WTC11 (cell line): ENCODE measurements around the gene SOD1. TPM values are rescaled to one million over a fixed set of nuclear protein-coding genes. Genes with fewer than 3 reads are reported as not detected.

ENCODE experiments used
- ATAC-seq: fragments of 200-7000 bp; cut with Tn5 transposase; 2 replicates; pipeline ENCODE4 v1.10.0; 2021; ENCODE audit warnings: mild to moderate bottlenecking, moderate library complexity
- CTCF ChIA-PET: fragments of 300-600 bp; sonication (Branson Sonifier 250); formaldehyde crosslinking; loops from one replicate; lab custom pipeline; 2021; ENCODE audit warnings: antibody characterized with exemption; lab: Charles Lee
- POLR2A ChIA-PET: fragments of 350-600 bp; sonication (Branson Sonifier 250); formaldehyde crosslinking; loops from one replicate; lab custom pipeline; 2021; ENCODE audit warnings: antibody characterized with exemption; lab: Charles Lee
- DNase-seq: peaks from one replicate; pipeline ENCODE4 v3.0.0; 2021; ENCODE audit warnings: low spot score
- H3K27ac Mint-ChIP-seq: 2 replicates; pipeline ENCODE4 v1.8.0; 2021; ENCODE audit warnings: mixed read lengths
- H3K27me3 Mint-ChIP-seq: 2 replicates; pipeline ENCODE4 v1.8.0; 2021; ENCODE audit warnings: low read depth, mild to moderate bottlenecking, moderate library complexity, mixed read lengths
- H3K36me3 Mint-ChIP-seq: 2 replicates; pipeline ENCODE4 v1.8.0; 2021; ENCODE audit warnings: mixed read lengths
- H3K4me1 Mint-ChIP-seq: 2 replicates; pipeline ENCODE4 v1.8.0; 2022; ENCODE audit warnings: mixed read lengths
- H3K4me3 Mint-ChIP-seq: 2 replicates; pipeline ENCODE4 v1.8.0; 2021; ENCODE audit warnings: mild to moderate bottlenecking, moderate library complexity, mixed read lengths
- H3K9me3 Mint-ChIP-seq: 2 replicates; pipeline ENCODE4 v1.8.0; 2021; ENCODE audit warnings: mixed read lengths
- E2F1 ChIP-seq: sonication (generic); formaldehyde crosslinking; IDR thresholded peaks from 2 replicates; pipeline ENCODE4 v1.8.0; 2022; ENCODE audit warnings: mild to moderate bottlenecking, missing genetic modification reagents
- EMX1 ChIP-seq: fragments of 250-450 bp; sonication (Bioruptor Pico); IDR thresholded peaks from 2 replicates; pipeline ENCODE4 v1.8.0; 2021; ENCODE audit warnings: mild to moderate bottlenecking
- ETV6 ChIP-seq: sonication (generic); formaldehyde crosslinking; IDR thresholded peaks from 2 replicates; pipeline ENCODE4 v1.8.1; 2022; ENCODE audit warnings: mild to moderate bottlenecking, missing genetic modification reagents
- MAX ChIP-seq: sonication (generic); formaldehyde crosslinking; IDR thresholded peaks from 2 replicates; pipeline ENCODE4 v1.8.0; 2022; ENCODE audit warnings: mild to moderate bottlenecking, missing genetic modification reagents
- NFATC4 ChIP-seq: fragments of 250-450 bp; sonication (Bioruptor Pico); IDR thresholded peaks from 2 replicates; pipeline ENCODE4 v1.9.0; 2021; ENCODE audit warnings: mild to moderate bottlenecking
- SMAD4 ChIP-seq: sonication (generic); formaldehyde crosslinking; IDR thresholded peaks from 2 replicates; pipeline ENCODE4 v1.8.0; 2022; ENCODE audit warnings: mild to moderate bottlenecking, missing genetic modification reagents
- TP53 ChIP-seq: sonication (generic); formaldehyde crosslinking; IDR thresholded peaks from 2 replicates; pipeline ENCODE4 v1.8.1; 2023; ENCODE audit warnings: mild to moderate bottlenecking, missing genetic modification reagents
- ZNF121 ChIP-seq: sonication (generic); formaldehyde crosslinking; IDR thresholded peaks from 2 replicates; pipeline ENCODE4 v1.8.0; 2023; ENCODE audit warnings: missing genetic modification reagents
- ZNF219 ChIP-seq: sonication (generic); formaldehyde crosslinking; IDR thresholded peaks from 2 replicates; pipeline ENCODE4 v1.8.0; 2023; ENCODE audit warnings: missing genetic modification reagents, mild to moderate bottlenecking, borderline replicate concordance
- ZNF671 ChIP-seq: fragments of 250-450 bp; sonication (Bioruptor Pico); IDR thresholded peaks from 2 replicates; pipeline ENCODE4 v1.8.0; 2021; ENCODE audit warnings: mild to moderate bottlenecking
- total RNA-seq: library from RNA; stranded (reverse); gene quantifications from 3 replicates; pipeline ENCODE4 v1.2.3, GENCODE V29; 2021
- TF ChIP-seq, protein P1 (sequence below): fragments of 250-450 bp; sonication (Bioruptor Pico); IDR thresholded peaks from 2 replicates; pipeline ENCODE4 v1.9.0; 2021; ENCODE audit warnings: mild to moderate bottlenecking, borderline replicate concordance
- TF ChIP-seq, protein P2 (sequence below): sonication (generic); formaldehyde crosslinking; IDR thresholded peaks from 2 replicates; pipeline ENCODE4 v1.8.1; 2023; ENCODE audit warnings: mild to moderate bottlenecking, missing genetic modification reagents, borderline replicate concordance
- TF ChIP-seq, protein P3 (sequence below): sonication (generic); formaldehyde crosslinking; IDR thresholded peaks from 2 replicates; pipeline ENCODE4 v1.8.1; 2022; ENCODE audit warnings: low read depth, mild to moderate bottlenecking, moderate library complexity, missing genetic modification reagents, borderline replicate concordance
- TF ChIP-seq, protein P4 (sequence below): sonication (generic); formaldehyde crosslinking; IDR thresholded peaks from 2 replicates; pipeline ENCODE4 v1.8.1; 2023; ENCODE audit warnings: mild to moderate bottlenecking, missing genetic modification reagents, moderate library complexity

Gene SOD1
- total RNA-seq, 1 experiment from 2014 or later: 181 TPM

GRCh38 chr21:31611445-31611844 is 48.0 kb upstream of the SOD1 start (continued):
- TF ChIP-seq SMAD4 (CRISPR knock-in tag) (no peak), ZNF121 (CRISPR knock-in tag) (no peak), NFATC4 (CRISPR knock-in tag) (no peak)
- TF ChIP-seq, protein P1, sequence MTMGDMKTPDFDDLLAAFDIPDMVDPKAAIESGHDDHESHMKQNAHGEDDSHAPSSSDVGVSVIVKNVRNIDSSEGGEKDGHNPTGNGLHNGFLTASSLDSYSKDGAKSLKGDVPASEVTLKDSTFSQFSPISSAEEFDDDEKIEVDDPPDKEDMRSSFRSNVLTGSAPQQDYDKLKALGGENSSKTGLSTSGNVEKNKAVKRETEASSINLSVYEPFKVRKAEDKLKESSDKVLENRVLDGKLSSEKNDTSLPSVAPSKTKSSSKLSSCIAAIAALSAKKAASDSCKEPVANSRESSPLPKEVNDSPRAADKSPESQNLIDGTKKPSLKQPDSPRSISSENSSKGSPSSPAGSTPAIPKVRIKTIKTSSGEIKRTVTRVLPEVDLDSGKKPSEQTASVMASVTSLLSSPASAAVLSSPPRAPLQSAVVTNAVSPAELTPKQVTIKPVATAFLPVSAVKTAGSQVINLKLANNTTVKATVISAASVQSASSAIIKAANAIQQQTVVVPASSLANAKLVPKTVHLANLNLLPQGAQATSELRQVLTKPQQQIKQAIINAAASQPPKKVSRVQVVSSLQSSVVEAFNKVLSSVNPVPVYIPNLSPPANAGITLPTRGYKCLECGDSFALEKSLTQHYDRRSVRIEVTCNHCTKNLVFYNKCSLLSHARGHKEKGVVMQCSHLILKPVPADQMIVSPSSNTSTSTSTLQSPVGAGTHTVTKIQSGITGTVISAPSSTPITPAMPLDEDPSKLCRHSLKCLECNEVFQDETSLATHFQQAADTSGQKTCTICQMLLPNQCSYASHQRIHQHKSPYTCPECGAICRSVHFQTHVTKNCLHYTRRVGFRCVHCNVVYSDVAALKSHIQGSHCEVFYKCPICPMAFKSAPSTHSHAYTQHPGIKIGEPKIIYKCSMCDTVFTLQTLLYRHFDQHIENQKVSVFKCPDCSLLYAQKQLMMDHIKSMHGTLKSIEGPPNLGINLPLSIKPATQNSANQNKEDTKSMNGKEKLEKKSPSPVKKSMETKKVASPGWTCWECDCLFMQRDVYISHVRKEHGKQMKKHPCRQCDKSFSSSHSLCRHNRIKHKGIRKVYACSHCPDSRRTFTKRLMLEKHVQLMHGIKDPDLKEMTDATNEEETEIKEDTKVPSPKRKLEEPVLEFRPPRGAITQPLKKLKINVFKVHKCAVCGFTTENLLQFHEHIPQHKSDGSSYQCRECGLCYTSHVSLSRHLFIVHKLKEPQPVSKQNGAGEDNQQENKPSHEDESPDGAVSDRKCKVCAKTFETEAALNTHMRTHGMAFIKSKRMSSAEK: no peak
- TF ChIP-seq, all 79 proteins: peak for 0

DNA sequence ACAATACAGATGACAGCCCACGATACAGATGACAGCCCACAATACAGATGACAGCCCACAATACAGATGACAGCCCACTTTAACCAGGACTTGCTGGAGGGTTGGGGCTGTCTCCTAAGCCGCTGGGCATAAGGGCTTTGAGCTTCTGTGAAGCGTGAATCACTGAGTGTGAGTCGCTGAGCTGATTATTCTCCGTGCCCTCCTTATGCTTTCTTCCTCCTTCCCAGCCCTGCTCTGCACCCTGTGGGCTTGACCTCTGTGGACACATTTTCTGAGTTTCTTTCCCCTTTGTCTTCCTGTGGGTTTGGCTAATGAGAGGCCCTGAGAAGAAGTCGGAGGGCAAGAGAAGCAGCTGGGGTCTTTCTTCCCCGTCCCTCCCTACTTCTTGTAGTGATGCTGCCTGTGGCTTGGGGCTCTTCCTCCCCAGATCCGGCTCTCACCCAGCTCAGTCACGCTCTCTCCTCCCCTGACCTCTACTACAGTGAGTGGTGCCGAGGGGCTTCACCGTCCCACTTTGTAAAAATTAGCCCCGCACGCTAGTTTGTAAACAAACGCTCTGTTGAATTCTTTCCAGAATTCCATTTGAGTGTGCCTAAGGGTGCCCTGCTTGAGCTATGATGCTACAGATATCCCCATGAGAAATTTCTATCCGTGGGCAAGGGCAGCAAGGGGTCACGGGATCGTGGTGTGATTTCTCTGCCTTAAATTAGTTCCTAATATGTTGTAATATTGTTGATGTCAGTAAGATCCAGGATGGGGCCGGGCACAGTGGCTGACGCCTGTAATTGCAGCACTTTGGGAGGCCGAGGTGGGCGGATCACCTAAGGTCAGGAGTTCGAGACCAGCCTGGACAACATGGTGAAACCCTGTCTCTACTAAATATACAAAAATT is 46.4 kb upstream of the SOD1 start:
- Mint-ChIP-seq H3K27me3 (no peaks in the 10 kb centered on the region; the same call in 1 of the 2 replicates), H3K9me3 (peaks cover 11% of the 10 kb centered on the region; the same call in 1 of the 2 replicates), H3K4me3 (no peak overlapping the region), H3K36me3 (no peaks in the 10 kb centered on the region), H3K27ac (no peak overlapping the region), H3K4me1 (peaks cover 7% of the 10 kb centered on the region; the same call in 1 of the 2 replicates)
- ChIA-PET CTCF (interaction anchor here (0.7 to 1.5 kb wide), 2 partner anchors 11 to 20 kb away, joined by 5 to 6 read pairs; no protein-coding TSS in a partner anchor), POLR2A (no interaction called here)
- TF ChIP-seq ETV6 (CRISPR knock-in tag) (no peak), EMX1 (CRISPR knock-in tag) (no peak), NFATC4 (CRISPR knock-in tag) (no peak), ZNF219 (CRISPR knock-in tag) (no peak), ZNF671 (no peak), TP53 (no peak), E2F1 (CRISPR knock-in tag) (no peak), MAX (CRISPR knock-in tag) (no peak)
- TF ChIP-seq, protein P2, sequence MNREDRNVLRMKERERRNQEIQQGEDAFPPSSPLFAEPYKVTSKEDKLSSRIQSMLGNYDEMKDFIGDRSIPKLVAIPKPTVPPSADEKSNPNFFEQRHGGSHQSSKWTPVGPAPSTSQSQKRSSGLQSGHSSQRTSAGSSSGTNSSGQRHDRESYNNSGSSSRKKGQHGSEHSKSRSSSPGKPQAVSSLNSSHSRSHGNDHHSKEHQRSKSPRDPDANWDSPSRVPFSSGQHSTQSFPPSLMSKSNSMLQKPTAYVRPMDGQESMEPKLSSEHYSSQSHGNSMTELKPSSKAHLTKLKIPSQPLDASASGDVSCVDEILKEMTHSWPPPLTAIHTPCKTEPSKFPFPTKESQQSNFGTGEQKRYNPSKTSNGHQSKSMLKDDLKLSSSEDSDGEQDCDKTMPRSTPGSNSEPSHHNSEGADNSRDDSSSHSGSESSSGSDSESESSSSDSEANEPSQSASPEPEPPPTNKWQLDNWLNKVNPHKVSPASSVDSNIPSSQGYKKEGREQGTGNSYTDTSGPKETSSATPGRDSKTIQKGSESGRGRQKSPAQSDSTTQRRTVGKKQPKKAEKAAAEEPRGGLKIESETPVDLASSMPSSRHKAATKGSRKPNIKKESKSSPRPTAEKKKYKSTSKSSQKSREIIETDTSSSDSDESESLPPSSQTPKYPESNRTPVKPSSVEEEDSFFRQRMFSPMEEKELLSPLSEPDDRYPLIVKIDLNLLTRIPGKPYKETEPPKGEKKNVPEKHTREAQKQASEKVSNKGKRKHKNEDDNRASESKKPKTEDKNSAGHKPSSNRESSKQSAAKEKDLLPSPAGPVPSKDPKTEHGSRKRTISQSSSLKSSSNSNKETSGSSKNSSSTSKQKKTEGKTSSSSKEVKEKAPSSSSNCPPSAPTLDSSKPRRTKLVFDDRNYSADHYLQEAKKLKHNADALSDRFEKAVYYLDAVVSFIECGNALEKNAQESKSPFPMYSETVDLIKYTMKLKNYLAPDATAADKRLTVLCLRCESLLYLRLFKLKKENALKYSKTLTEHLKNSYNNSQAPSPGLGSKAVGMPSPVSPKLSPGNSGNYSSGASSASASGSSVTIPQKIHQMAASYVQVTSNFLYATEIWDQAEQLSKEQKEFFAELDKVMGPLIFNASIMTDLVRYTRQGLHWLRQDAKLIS: no peak
- TF ChIP-seq, protein P3, sequence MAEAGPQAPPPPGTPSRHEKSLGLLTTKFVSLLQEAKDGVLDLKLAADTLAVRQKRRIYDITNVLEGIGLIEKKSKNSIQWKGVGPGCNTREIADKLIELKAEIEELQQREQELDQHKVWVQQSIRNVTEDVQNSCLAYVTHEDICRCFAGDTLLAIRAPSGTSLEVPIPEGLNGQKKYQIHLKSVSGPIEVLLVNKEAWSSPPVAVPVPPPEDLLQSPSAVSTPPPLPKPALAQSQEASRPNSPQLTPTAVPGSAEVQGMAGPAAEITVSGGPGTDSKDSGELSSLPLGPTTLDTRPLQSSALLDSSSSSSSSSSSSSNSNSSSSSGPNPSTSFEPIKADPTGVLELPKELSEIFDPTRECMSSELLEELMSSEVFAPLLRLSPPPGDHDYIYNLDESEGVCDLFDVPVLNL: no peak
- TF ChIP-seq, protein P4, sequence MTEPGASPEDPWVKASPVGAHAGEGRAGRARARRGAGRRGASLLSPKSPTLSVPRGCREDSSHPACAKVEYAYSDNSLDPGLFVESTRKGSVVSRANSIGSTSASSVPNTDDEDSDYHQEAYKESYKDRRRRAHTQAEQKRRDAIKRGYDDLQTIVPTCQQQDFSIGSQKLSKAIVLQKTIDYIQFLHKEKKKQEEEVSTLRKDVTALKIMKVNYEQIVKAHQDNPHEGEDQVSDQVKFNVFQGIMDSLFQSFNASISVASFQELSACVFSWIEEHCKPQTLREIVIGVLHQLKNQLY: no peak
- no peak for DNase-seq
- ATAC-seq: no peak
